ENCODE data around the gene ZNF92.
"Not testable (repeated sequence)": the region's sequence is repeated elsewhere in the genome, so short reads cannot be mapped to it uniquely, and the experiment has no call there.

The ZNF92 gene

DNA sequence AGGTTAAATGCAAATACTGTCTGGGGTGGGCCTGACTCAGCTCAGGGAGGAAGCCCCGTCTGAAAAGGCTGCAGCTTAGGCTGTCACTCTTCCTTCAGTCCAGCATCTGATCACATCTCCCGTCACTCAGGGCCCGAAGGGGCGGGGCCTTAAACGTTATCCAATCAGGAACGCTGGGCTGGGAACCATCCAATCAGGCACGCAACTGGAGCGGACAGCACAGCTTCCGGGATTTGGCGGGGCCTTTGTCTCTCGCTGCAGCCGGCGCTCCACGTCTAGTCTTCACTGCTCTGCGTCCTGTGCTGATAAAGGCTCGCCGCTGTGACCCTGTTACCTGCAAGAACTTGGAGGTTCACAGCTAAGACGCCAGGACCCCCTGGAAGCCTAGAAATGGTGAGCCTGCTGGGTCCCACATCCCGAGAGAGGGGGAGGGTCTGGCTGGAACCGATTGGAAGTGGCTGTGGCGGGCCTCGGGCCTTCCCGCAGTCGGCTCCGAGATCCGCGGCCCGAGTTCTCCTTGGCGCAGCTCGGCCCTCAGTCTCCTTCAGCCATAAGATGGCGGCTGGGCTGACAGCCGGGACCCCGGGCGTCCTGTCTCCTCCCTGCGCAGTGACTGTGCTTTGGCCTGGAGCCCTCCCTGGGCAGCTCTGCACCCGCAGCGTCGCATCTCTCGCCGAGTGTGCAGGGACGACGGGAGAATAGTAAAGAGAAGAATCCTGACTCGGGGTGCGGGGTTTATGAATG, at the start of gene ZNF92:
TSS of gene ZNF92 (plus strand) at position 248 of the 744 bp plus-strand sequence. CDS start at position 391, 143 bp downstream.
- TF ChIP-seq, protein P1, sequence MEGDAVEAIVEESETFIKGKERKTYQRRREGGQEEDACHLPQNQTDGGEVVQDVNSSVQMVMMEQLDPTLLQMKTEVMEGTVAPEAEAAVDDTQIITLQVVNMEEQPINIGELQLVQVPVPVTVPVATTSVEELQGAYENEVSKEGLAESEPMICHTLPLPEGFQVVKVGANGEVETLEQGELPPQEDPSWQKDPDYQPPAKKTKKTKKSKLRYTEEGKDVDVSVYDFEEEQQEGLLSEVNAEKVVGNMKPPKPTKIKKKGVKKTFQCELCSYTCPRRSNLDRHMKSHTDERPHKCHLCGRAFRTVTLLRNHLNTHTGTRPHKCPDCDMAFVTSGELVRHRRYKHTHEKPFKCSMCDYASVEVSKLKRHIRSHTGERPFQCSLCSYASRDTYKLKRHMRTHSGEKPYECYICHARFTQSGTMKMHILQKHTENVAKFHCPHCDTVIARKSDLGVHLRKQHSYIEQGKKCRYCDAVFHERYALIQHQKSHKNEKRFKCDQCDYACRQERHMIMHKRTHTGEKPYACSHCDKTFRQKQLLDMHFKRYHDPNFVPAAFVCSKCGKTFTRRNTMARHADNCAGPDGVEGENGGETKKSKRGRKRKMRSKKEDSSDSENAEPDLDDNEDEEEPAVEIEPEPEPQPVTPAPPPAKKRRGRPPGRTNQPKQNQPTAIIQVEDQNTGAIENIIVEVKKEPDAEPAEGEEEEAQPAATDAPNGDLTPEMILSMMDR (IDR thresholded peaks at IDR 0.05; ENCODE audit: low read depth, low read length) = no peak

DNA sequence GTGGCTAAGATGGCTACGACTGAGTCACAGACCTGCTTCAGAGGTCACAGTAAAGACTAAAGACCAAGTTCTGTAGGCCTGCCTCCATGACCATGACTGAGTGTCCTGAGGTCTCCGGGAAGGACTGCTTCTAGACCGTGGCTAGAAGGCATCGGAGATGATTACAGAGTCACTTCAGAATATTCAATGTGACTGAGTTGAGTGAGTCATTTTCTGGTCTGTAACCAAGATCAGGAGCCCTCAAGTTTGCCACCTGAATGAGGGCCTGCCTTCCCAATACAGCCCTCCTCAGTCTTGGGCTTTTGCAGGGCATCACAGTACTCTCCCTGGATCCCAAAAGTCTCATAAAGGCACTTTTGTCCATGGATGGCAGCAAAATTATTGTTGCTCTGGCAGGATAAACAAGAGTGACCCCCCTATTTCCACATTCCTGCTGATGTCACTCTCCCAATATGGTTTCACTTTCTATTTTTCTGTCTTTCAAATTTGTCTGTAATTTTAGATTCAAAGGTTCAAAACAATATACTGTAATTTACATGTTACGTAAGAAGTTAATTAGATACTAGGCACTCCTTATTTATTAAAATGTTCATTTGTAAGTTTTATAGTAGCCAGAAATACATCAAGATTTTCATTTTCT, 47.7 kb upstream of the ZNF92 start:
- Histone ChIP-seq H3K27ac (no peak overlapping the region), H3K27me3 (ENCODE audit: insufficient read depth, low read depth, severe bottlenecking) (no peaks in the 10 kb centered on the region), H3K9me3 (ENCODE audit: severe bottlenecking) (no peaks in the 10 kb centered on the region), H3K4me3 (ENCODE audit: low read depth, low read length) (no peak overlapping the region), H3K36me3 (peaks cover 14% of the 10 kb centered on the region)
- TF ChIP-seq, protein P1 (IDR thresholded peaks at IDR 0.05; ENCODE audit: low read depth, low read length) = no peak
- DNase-seq = no peak

More for the DNA sequence above, at the start of gene ZNF92:
- peak; percentile 99 for DNase-seq
- H3K36me3 ChIP-seq = peaks cover 27% of the 10 kb centered on the region
- H3K27ac ChIP-seq = peak within 1 kb of the TSS; percentile 89
- peak within 1 kb of the TSS; percentile 87 for H3K4me3 ChIP-seq (ENCODE audit: low read depth, low read length)
- no peaks in the 10 kb centered on the region for H3K27me3 ChIP-seq (ENCODE audit: insufficient read depth, low read depth, severe bottlenecking)
- H3K9me3 ChIP-seq (ENCODE audit: severe bottlenecking) = no peaks in the 10 kb centered on the region

DNA sequence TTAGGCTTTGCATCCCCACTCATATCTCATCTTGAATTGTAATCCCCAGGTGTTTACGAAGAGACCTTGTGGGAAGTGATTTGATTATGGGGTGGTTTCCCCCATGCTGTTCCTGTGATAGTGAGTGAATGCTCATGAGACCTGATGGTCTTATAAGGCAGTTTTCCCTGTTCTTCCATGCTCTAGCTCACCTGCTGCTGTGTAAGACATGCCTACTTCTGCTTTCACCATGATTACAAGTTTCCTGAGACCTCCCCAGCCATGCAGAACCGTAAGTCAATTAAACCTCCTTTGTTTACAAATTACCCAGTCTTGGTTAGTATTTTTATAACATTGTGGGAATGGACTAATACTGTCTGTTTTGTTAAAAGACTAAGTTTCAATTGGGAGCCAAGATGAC, 35.3 kb upstream of the ZNF92 start:
- TF ChIP-seq, protein P1 (IDR thresholded peaks at IDR 0.05; ENCODE audit: low read depth, low read length) = no peak
- Histone ChIP-seq H3K9me3 (ENCODE audit: severe bottlenecking) (no peaks in the 10 kb centered on the region), H3K36me3 (peaks cover 10% of the 10 kb centered on the region), H3K27me3 (ENCODE audit: insufficient read depth, low read depth, severe bottlenecking) (no peaks in the 10 kb centered on the region), H3K4me3 (ENCODE audit: low read depth, low read length) (no peak overlapping the region), H3K27ac (no peak overlapping the region)
- no peak for DNase-seq

DNA sequence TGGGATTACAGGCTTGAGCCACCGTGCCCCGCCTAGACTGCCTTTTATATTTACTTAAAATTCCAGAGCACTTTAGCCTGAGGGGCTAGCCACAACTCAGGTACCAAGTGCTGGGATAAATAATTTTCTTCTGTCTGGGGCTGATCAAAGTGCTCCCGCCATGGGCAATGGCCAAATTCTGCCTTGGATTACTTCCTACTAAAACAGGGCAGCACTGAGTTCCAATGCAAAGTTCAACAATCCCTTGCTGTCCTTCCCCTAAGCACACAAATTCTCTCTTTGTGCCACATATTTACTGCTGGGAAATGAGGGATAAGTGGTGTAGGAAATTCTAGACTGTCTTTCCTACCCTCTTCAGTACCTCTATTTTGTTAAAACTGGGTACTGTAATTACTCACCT, 34.4 kb upstream of the ZNF92 start:
- no peak overlapping the region for H3K27ac ChIP-seq
- DNase-seq = no peak
- H3K27me3 ChIP-seq (ENCODE audit: insufficient read depth, low read depth, severe bottlenecking) = no peaks in the 10 kb centered on the region

DNA sequence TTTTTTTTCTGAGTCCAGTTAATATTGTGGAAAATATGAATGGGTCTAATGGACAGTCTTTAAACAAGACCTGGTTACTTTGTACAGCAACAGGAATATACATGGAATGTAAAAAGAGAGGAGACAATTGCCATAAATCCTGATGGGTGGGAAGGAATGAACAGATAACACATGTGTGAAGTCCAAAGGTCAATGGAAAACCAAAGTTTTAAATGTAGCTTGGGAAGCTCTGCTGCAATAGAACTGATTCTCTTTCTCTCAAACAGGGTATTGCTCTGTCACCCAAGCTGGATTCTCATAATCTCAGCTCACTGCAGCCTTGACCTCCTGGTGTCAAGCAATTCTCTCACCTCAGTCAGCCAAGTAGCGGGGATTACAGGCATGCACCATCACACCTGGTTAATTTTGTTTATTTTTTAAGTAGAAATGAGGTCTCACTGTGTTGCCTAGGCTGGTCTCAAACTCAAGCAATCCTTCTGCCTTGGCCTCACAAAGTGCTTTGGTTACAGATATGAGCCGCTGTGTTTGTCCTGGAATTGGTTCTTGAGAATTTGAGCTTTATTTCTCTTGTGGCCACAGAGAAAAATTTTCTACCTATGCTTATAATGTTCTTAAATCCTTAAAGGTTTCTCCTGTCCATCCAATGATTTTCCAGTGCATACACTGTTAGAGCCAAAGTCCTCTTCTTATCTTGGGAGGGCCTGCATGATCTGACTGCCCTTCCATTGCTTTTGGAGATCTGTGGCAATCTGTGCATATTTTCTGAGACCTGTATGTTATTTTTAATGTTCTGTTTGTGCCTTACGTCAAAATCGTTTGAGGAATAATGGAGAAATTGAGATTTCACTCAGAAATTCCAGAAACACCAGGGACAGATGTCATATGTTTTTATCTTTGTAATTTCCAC, 30.7 kb upstream of the ZNF92 start:
- TF ChIP-seq, protein P1 (IDR thresholded peaks at IDR 0.05; ENCODE audit: low read depth, low read length) = no peak
- H3K27me3 ChIP-seq (ENCODE audit: insufficient read depth, low read depth, severe bottlenecking) = no peaks in the 10 kb centered on the region
- no peak for DNase-seq
- H3K36me3 ChIP-seq = peaks cover 14% of the 10 kb centered on the region
- no peak overlapping the region for H3K4me3 ChIP-seq (ENCODE audit: low read depth, low read length)
- peaks cover 5% of the 10 kb centered on the region for H3K9me3 ChIP-seq (ENCODE audit: severe bottlenecking)
- no peak overlapping the region for H3K27ac ChIP-seq

More for the DNA sequence above, 34.4 kb upstream of the ZNF92 start:
- Histone ChIP-seq H3K4me3 (ENCODE audit: low read depth, low read length) (no peak overlapping the region), H3K9me3 (ENCODE audit: severe bottlenecking) (no peaks in the 10 kb centered on the region), H3K36me3 (peaks cover 10% of the 10 kb centered on the region)
- TF ChIP-seq, protein P1 (IDR thresholded peaks at IDR 0.05; ENCODE audit: low read depth, low read length) = no peak

DNA sequence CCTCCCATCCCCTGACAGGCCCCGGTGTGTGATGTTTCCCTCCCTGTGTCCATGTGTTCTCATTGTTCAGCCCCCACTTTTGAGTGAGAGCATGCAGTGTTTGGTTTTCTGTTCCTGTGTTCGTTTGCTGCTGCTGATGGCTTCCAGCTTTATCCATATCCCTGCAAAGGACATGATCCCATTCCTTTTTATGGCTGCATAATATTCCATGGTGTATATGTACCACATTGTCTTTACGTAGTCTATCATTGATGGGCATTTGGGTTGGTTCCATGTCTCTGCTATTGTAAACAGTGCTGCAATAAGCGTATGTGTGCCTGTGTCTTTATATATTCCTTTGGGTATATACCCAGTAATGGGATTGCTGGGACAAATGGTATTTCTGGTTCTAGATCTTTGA, 29.1 kb upstream of the ZNF92 start:
- not testable (repeated sequence) for H3K27ac ChIP-seq; H3K27me3 ChIP-seq (ENCODE audit: insufficient read depth, low read depth, severe bottlenecking); H3K9me3 ChIP-seq (ENCODE audit: severe bottlenecking); DNase-seq; H3K36me3 ChIP-seq; H3K4me3 ChIP-seq (ENCODE audit: low read depth, low read length)
